ENCODE measurements around the gene TEX36.
"Not testable (repeated sequence)": the region's sequence is repeated elsewhere in the genome, so short reads cannot be mapped to it uniquely, and the experiment has no call there.

The TEX36 gene

GRCh38 chr10:125629758-125630376, 53.1 kb downstream of the TEX36 start:
- peak; percentile 81 for DNase-seq (ENCODE audit: low spot score)

- no peak for DNase-seq (ENCODE audit: low spot score)
These were observed 54.6 kb downstream of the TEX36 start for GRCh38 chr10:125628104-125629049.

GRCh38 chr10:125627646-125628045, 55.3 kb downstream of the TEX36 start:
- DNase-seq (ENCODE audit: low spot score): no peak

- no peak for DNase-seq (ENCODE audit: low spot score)
These were observed 56.3 kb downstream of the TEX36 start for GRCh38 chr10:125626671-125627070.

- DNase-seq (ENCODE audit: low spot score): no peak
These were observed 57.4 kb downstream of the TEX36 start for GRCh38 chr10:125625586-125625985.

- DNase-seq (ENCODE audit: low spot score): no peak
These were observed 58.2 kb downstream of the TEX36 start for GRCh38 chr10:125624800-125625199.

- no peak for DNase-seq (ENCODE audit: low spot score)
These were observed 61.9 kb downstream of the TEX36 start for GRCh38 chr10:125621052-125621451.

GRCh38 chr10:125620401-125620800, 62.6 kb downstream of the TEX36 start:
- no peak for DNase-seq (ENCODE audit: low spot score)

- DNase-seq (ENCODE audit: low spot score): not testable (repeated sequence)
These were observed 69.9 kb downstream of the TEX36 start for GRCh38 chr10:125613062-125613461.

GRCh38 chr10:125611756-125612155, 71.2 kb downstream of the TEX36 start:
- DNase-seq (ENCODE audit: low spot score): no peak

GRCh38 chr10:125611216-125611615, 71.7 kb downstream of the TEX36 start:
- DNase-seq (ENCODE audit: low spot score): no peak

GRCh38 chr10:125609859-125610258, 73.1 kb downstream of the TEX36 start:
- no peak for DNase-seq (ENCODE audit: low spot score)

GRCh38 chr10:125608474-125608873, 74.5 kb downstream of the TEX36 start:
- no peak for DNase-seq (ENCODE audit: low spot score)

- no peak for DNase-seq (ENCODE audit: low spot score)
These were observed 75.2 kb downstream of the TEX36 start for GRCh38 chr10:125607689-125608290.

- no peak for DNase-seq (ENCODE audit: low spot score)
These were observed 76.5 kb downstream of the TEX36 start for GRCh38 chr10:125606414-125607010.
